Medulla oblongata (tissue), 1 donor: ENCODE data around the gene NPLOC4.
A peak's percentile ranks its signal among the peaks of the same experiment; 100 is the strongest.

ENCODE experiments used
- DNase-seq: peaks from one replicate; pipeline ENCODE4 v3.0.0-alpha.2; 2015; ENCODE audit errors: extremely low spot score

Gene NPLOC4

GRCh38 chr17:81518785-81519283, 118.1 kb downstream of the NPLOC4 start:
- DNase-seq = no peak

- DNase-seq = no peak
These were observed 118.7 kb downstream of the NPLOC4 start for GRCh38 chr17:81518113-81518784.

- no peak for DNase-seq
These were observed 119.4 kb downstream of the NPLOC4 start for GRCh38 chr17:81517339-81518112.

GRCh38 chr17:81517009-81517338, 119.9 kb downstream of the NPLOC4 start:
- no peak for DNase-seq

GRCh38 chr17:81516439-81516838, 120.5 kb downstream of the NPLOC4 start:
- no peak for DNase-seq

- no peak for DNase-seq
These were observed 121.3 kb downstream of the NPLOC4 start for GRCh38 chr17:81515530-81516041.

- peak; percentile 58 for DNase-seq
These were observed 122.0 kb downstream of the NPLOC4 start for GRCh38 chr17:81514739-81515529.

GRCh38 chr17:81514489-81514738, 122.5 kb downstream of the NPLOC4 start:
- DNase-seq = no peak

- peak; percentile 61 for DNase-seq
These were observed 123.0 kb downstream of the NPLOC4 start for GRCh38 chr17:81513753-81514488.

- DNase-seq = peak; percentile 78
These were observed 123.5 kb downstream of the NPLOC4 start for GRCh38 chr17:81513372-81513752.

GRCh38 chr17:81512562-81513371, 124.1 kb downstream of the NPLOC4 start, which contains the start of gene ACTG1:
ACTG1 (minus strand) TSS chr17:81512799; CDS start chr17:81512354, 445 bp downstream.
- DNase-seq = peak; percentile 94

GRCh38 chr17:81511804-81512561, 124.9 kb downstream of the NPLOC4 start:
- no peak for DNase-seq

GRCh38 chr17:81511554-81511803, 125.4 kb downstream of the NPLOC4 start:
- peak; percentile 15 for DNase-seq

- DNase-seq = peak; percentile 7
These were observed 125.9 kb downstream of the NPLOC4 start for GRCh38 chr17:81510785-81511553.

- DNase-seq = peak; percentile 22
These were observed 126.7 kb downstream of the NPLOC4 start for GRCh38 chr17:81509972-81510784.

- peak; percentile 34 for DNase-seq
These were observed 127.5 kb downstream of the NPLOC4 start for GRCh38 chr17:81509207-81509971.

- DNase-seq = peak; percentile 29
These were observed 128.2 kb downstream of the NPLOC4 start for GRCh38 chr17:81508639-81509206.
